HG02938 (cell line): ENCODE data around the gene TNFRSF21.
A peak's percentile ranks its signal among the peaks of the same experiment; 100 is the strongest.
"Not testable (repeated sequence)": the region's sequence is repeated elsewhere in the genome, so short reads cannot be mapped to it uniquely, and the experiment has no call there.

Experiments
- ATAC-seq: cut with Tn5 transposase; IDR thresholded peaks from one replicate; pipeline ENCODE4 v1.9.1; 2021; ENCODE audit warnings: mild to moderate bottlenecking, moderate library complexity; ENCODE audit not compliant: unreplicated experiment

Gene TNFRSF21

GRCh38 chr6:47309291-47310130, at the start of gene TNFRSF21:
Gene TNFRSF21, minus strand, starts transcription at chr6:47309905. Its CDS starts 394 bp downstream, at chr6:47309511.
- peak; percentile 96 for ATAC-seq

GRCh38 chr6:47358440-47359225, 48.9 kb upstream of the TNFRSF21 start:
- peak; percentile 41 for ATAC-seq

- peak; percentile 80 for ATAC-seq
These were observed 48.1 kb upstream of the TNFRSF21 start for GRCh38 chr6:47357827-47358226.

GRCh38 chr6:47355496-47355895, 45.8 kb upstream of the TNFRSF21 start:
- ATAC-seq = no peak

GRCh38 chr6:47353871-47354270, 44.2 kb upstream of the TNFRSF21 start:
- no peak for ATAC-seq

GRCh38 chr6:47352966-47353365, 43.3 kb upstream of the TNFRSF21 start:
- ATAC-seq = no peak

- no peak for ATAC-seq
These were observed 42.7 kb upstream of the TNFRSF21 start for GRCh38 chr6:47352194-47352920.

- no peak for ATAC-seq
These were observed 41.9 kb upstream of the TNFRSF21 start for GRCh38 chr6:47351621-47352020.

- no peak for ATAC-seq
These were observed 40.2 kb upstream of the TNFRSF21 start for GRCh38 chr6:47349931-47350330.

- no peak for ATAC-seq
These were observed 38.7 kb upstream of the TNFRSF21 start for GRCh38 chr6:47348316-47348863.

GRCh38 chr6:47345761-47346160, 36.1 kb upstream of the TNFRSF21 start:
- no peak for ATAC-seq

- no peak for ATAC-seq
These were observed 34.3 kb upstream of the TNFRSF21 start for GRCh38 chr6:47344022-47344421.

GRCh38 chr6:47343600-47343999, 33.9 kb upstream of the TNFRSF21 start:
- no peak for ATAC-seq

GRCh38 chr6:47342824-47343223, 33.1 kb upstream of the TNFRSF21 start:
- no peak for ATAC-seq

- no peak for ATAC-seq
These were observed 27.8 kb upstream of the TNFRSF21 start for GRCh38 chr6:47337519-47337918.

GRCh38 chr6:47336334-47336733, 26.6 kb upstream of the TNFRSF21 start:
- ATAC-seq = no peak

GRCh38 chr6:47335466-47335865, 25.8 kb upstream of the TNFRSF21 start:
- peak; percentile 98 for ATAC-seq

- ATAC-seq = no peak
These were observed 24.6 kb upstream of the TNFRSF21 start for GRCh38 chr6:47334334-47334733.

- not testable (repeated sequence) for ATAC-seq
These were observed 18.9 kb upstream of the TNFRSF21 start for GRCh38 chr6:47328606-47329005.

- ATAC-seq = not testable (repeated sequence)
These were observed 18.4 kb upstream of the TNFRSF21 start for GRCh38 chr6:47328139-47328538.

- no peak for ATAC-seq
These were observed 14.2 kb upstream of the TNFRSF21 start for GRCh38 chr6:47323887-47324286.
